ENCODE results near the gene RWDD2A.

The RWDD2A gene

DNA sequence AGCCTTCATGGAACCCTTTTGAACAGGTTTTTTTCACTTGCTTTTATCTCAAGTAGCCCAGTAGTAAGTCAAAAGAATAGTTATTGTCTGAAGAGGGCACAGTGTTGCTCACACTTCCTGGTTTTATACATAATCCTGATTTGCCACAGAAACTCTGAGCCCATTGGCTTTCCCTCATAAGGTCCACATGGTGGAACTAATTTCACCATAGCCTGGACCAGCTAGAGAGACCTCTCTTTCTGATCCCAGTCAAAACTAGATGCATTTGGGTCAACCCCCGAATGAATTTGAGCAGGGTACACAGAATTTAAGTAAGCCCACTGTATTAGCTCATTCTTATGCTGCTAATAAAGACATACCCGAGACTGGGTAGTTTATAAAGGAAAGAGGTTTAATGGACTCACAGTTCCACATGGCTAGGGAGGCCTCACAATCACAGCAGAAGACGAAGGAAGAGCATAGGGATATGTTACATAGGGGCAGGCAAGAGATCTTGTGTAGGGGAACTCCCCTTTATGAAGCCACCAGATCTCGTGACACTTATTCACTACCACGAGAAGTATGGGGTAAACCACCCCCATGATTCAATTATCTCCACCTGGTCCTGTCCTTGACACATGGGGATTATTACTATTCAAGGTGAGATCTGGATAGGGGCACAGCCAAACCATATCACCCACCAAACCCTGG lies 6.2 kb downstream of the RWDD2A start:
- no peak for FAIRE-seq

GRCh38 chr6:83199863-83200225 lies 6.7 kb downstream of the RWDD2A start:
- FAIRE-seq, result no peak

GRCh38 chr6:83202031-83202430 lies 8.9 kb downstream of the RWDD2A start:
- FAIRE-seq, result no peak

GRCh38 chr6:83215131-83216047 lies 22.2 kb downstream of the RWDD2A start:
- peak; percentile 72 for FAIRE-seq

GRCh38 chr6:83216806-83217205 lies 23.6 kb downstream of the RWDD2A start:
- FAIRE-seq, result no peak

GRCh38 chr6:83218646-83219045 lies 25.5 kb downstream of the RWDD2A start:
- FAIRE-seq, result no peak

GRCh38 chr6:83220121-83220520 lies 27.0 kb downstream of the RWDD2A start:
- no peak for FAIRE-seq

DNA sequence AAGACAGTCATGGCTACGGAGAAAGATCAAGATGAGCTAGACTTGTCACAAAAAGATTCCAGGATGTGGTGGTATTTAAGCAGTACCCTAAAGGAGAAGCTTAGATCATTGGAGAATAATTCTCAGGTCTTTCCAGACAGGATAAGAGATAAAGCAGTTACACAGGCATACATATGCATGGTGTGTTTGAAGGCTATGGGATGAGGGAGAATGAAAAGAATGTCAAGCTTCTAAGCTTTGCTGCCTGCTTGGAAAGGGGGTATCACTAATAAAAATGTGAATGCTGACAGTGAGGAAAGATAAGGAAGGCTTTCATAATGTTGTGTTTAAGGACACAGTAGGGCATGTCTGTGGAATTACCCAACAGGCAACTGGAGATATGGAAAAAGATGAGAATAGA lies 28.1 kb downstream of the RWDD2A start:
- no peak for FAIRE-seq

DNA sequence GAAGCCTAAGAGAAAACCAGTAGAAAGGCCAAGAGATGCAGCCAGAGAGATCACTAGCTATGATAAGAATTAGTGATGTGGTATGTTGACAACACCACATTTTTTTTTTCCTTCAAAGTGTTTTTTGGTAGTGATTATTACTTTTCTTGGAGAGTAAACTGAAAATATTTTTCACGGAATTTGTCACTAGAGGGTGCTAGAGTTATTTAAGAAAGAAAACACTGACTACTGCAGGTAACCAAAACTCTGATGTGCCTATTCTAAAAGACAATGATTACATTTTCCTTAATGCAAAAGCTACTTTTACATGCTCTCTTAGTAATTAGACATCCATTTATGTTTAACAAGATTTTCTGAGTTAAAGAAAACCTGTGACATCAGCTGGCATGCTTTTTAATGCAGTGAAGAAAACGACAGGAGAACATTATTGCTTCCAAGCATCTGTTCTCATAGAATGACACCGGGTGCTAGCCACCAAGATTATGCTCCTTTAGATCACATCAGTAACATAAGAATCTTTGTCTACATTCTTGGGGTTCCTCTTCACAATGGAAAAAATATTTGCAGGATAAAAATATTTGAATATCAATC lies 28.8 kb downstream of the RWDD2A start:
- peak; percentile 97 for FAIRE-seq

GRCh38 chr6:83226517-83226916 lies 33.4 kb downstream of the RWDD2A start:
- peak; percentile 21 for FAIRE-seq

- no peak for FAIRE-seq
Measured at GRCh38 chr6:83231146-83231545, 38.0 kb downstream of the RWDD2A start.

DNA sequence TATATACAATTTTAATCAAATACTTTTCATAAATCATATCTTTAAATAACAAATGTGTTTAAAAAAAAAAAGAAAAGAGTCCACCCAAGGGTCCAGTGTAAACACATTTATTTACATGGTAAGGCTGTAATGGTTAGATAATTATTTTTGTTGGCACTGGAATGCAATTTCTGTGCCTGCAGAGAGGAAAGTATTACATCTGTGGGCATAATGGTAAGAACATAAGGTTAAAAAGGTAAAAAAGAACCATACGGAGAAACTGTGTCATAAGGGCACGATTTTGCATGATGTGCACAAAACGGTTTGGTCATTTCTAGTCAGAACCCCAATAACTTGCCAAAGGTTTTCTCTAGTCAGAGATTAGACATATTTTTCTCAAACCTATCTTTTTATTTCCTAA lies 54.3 kb downstream of the RWDD2A start:
- FAIRE-seq, result no peak
